Effector CD4-positive, alpha-beta T cell (primary cell): ENCODE measurements around the gene MESP2.
A peak's percentile ranks its signal among the peaks of the same experiment; 100 is the strongest.

Experiments
- DNase-seq: peaks from one replicate; pipeline ENCODE4 v3.0.0-alpha.2; 2020

MESP2 gene

GRCh38 chr15:89756897-89757296, 19.2 kb upstream of the MESP2 start:
- DNase-seq: no peak

- no peak for DNase-seq
These were observed 17.8 kb upstream of the MESP2 start for GRCh38 chr15:89758283-89758682.

- no peak for DNase-seq
These were observed 17.2 kb upstream of the MESP2 start for GRCh38 chr15:89758981-89759380.

GRCh38 chr15:89759835-89760234, 16.3 kb upstream of the MESP2 start:
- DNase-seq: no peak

GRCh38 chr15:89760303-89761008, 15.7 kb upstream of the MESP2 start:
- peak; percentile 52 for DNase-seq

GRCh38 chr15:89761009-89761831, 14.9 kb upstream of the MESP2 start:
- DNase-seq: no peak

GRCh38 chr15:89761929-89762328, 14.2 kb upstream of the MESP2 start:
- no peak for DNase-seq

GRCh38 chr15:89765694-89766093, 10.4 kb upstream of the MESP2 start:
- DNase-seq: no peak

- no peak for DNase-seq
These were observed 9.5 kb upstream of the MESP2 start for GRCh38 chr15:89766357-89767311.

GRCh38 chr15:89767411-89767915, 8.7 kb upstream of the MESP2 start:
- no peak for DNase-seq

- no peak for DNase-seq
These were observed 8.0 kb upstream of the MESP2 start for GRCh38 chr15:89768071-89768500.

GRCh38 chr15:89769366-89769765, 6.8 kb upstream of the MESP2 start:
- DNase-seq: no peak

GRCh38 chr15:89770041-89770440, 6.1 kb upstream of the MESP2 start:
- no peak for DNase-seq

GRCh38 chr15:89772932-89773583, 3.1 kb upstream of the MESP2 start:
- DNase-seq: no peak

- no peak for DNase-seq
These were observed 1.6 kb upstream of the MESP2 start for GRCh38 chr15:89774492-89774891.

GRCh38 chr15:89775815-89776214, 317 bp upstream of the MESP2 start:
- no peak for DNase-seq

GRCh38 chr15:89777073-89777751, 1.1 kb downstream of the MESP2 start:
- DNase-seq: no peak

GRCh38 chr15:89777782-89778380, 1.7 kb downstream of the MESP2 start:
- DNase-seq: no peak

- DNase-seq: no peak
These were observed 2.7 kb downstream of the MESP2 start for GRCh38 chr15:89778861-89779260.

- no peak for DNase-seq
These were observed 4.5 kb downstream of the MESP2 start for GRCh38 chr15:89780601-89781000.

- no peak for DNase-seq
These were observed 4.9 kb downstream of the MESP2 start for GRCh38 chr15:89781055-89781454.
